HG03139 (cell line): Measurements from ENCODE around the gene GLCCI1.
"Not testable (repeated sequence)": the region's sequence is repeated elsewhere in the genome, so short reads cannot be mapped to it uniquely, and the experiment has no call there.

ENCODE experiments used
- ATAC-seq: cut with Tn5 transposase; IDR thresholded peaks from one replicate; pipeline ENCODE4 v1.9.1; 2021; ENCODE audit not compliant: unreplicated experiment

Gene GLCCI1

DNA sequence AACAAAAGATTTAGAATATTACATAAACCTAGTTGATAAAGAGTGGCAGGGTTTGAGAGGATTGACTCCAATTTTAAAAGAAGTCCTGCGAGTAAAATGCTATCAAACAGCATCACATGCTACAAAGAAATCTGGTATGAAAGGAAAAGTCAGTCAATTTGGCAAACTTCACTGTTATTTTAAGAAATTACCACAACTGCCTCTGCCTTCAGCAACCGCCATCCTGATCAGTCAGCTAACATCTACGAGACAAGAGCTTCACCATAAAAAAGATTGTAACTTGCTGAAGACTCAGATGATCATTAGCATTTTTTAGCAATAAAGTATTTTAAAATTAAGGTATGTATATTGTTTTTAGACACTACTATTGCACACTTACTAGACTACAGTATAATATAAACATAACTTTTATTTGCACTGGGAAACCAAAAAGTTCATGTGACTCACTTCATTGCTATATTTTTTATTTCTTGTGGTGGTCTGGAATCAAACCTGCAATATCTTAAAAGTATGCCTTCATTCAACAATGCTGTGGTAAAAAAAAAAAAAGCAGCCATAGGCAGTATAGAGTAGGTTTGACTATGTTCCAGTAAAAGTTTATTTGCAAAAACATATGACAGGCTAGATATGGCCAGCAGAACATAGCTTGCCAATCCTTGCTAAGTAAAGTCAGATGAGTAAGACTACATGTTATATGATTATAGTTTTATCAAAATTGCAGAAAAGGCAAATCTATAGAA, 74.4 kb downstream of the GLCCI1 start:
- ATAC-seq: no peak

DNA sequence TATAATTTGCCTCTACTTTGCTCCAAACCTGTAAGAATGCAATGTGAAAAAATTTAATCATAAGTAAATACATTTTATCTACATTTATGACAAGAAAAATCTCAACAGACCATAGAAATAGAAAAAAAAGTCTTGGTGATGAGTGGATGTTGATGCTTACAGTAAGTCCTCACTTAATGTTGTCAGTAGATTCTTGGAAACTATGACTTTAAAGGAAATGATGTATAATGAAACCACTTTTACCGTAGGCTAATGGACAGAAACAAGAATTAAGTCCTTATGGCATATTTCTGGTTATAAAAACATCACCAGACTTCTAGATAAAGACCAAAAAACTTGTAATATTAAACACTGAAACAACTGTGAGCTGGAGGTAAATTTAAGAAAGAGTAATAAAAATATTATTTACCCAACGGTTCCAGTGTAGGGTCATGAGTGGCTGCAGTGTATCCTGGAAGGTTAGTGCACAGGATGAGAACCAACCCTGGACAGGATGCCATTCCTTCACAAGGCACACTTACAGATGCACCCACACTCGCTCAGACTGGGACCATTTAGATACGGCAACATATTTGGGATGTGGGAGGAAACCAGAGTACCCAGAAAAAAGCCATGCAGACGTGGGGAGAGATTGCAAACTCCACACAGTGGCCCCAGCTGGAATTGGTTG, 76.3 kb downstream of the GLCCI1 start:
- ATAC-seq: no peak

DNA sequence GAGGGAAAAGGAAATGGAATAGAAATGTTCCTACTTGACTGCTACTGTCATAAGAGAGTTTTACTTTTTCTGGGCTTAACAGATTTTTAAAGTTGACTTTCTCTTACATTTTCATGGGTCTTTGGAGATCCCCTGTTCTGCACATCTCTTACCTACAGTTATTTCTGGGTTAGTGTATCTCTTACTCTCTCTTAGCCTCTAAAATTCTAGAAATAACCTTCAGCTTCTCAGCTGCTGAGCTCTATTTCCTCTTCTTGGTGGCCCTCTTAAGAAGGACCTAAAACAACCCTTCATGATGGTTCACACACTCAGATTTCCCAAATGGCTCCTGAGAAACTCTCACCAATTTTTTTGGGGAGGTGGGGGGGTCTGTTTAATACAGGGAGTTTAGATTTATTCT, 79.5 kb downstream of the GLCCI1 start:
- ATAC-seq: not testable (repeated sequence)

DNA sequence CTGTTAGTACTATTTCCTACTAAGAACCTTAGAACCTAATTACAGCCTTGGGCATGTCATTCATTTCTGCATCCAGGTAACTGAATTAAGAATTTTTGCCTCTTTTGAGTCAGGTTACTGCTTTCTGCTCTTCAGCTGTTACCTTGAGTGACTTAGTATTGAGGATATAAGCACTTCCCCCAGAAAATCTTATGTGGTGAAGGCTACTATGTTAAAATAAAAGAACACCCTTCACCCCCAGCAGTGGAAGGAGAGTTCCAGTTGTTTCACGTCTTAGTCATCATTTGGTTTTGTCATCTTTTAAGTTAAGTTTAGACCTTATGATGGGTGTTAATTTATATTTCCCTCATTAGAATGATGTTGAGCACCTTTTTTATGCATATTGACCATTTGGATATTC, 82.8 kb downstream of the GLCCI1 start:
- no peak for ATAC-seq

DNA sequence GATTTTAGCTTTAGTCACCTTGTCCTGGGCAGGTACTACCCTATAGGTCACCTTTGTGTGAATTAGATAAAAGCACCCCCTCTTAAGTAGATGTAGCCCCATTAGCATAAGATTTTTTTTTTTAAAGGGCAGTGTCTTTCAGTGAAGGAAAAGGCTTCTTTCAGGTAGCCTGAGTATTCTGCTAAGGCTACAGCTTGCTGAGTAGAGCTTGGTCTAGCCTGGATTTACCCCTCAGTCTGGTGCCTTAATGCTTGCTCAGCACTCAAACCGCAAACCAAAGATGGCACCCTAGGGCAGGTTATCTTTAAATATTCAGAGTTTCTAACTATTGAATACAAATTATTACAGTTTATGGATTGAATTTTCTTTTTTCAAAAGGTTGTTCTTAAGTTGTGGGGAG, 83.4 kb downstream of the GLCCI1 start:
- no peak for ATAC-seq

DNA sequence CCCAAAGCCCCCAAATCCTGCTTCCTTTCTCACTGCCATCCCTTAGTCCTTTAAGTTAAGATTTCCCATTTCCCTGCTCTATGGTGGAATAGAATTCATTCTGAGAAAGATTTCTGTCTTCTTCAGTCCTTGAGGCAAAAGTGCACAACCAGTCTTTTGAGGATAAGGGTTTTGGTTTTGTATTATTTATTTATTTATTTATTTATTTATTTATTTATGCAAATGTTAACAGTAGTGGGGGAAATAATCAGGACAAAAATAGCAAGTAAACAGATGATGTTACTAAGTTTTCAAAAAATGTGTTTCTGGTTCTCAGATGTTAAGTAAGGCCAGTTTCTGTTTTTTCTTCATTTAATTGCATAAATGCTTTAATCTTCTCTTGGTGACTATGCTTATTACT, 84.2 kb downstream of the GLCCI1 start:
- no peak for ATAC-seq

DNA sequence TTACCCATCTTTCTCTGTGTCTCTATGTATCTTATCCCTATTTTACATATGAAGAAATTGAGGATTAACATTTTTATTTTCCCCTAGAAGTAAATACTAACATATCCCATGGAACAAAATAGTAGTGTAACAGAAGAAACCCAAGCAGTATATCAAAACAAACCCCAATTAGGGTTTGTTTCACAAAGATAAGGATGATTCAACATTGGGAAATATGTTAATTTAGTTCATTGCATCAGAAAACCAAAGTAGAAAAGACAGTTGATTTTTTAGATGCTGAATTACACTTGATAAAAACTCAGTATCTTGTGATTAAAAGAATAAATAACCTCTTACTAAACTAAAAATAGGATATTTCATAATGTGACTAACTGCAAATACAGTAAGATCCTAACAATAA, 87.8 kb downstream of the GLCCI1 start:
- no peak for ATAC-seq

DNA sequence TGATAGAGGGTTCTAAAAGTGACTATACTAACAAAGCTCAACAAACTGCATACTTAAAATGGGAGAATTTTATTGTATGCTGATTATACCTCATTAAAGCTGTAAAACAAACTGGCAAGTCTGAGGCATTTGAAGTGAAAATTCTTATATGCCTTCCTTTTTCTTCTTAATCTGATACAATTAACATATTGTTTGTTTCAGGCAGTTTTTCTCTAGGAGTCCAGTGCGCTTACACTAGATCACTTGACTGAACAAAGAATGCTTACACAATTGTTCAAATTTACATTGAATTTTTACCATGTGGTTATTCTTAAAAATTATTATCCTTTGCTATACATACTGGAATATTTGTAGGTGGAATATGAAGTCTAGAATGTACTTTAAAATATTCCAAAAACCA, 89.0 kb downstream of the GLCCI1 start:
- no peak for ATAC-seq

DNA sequence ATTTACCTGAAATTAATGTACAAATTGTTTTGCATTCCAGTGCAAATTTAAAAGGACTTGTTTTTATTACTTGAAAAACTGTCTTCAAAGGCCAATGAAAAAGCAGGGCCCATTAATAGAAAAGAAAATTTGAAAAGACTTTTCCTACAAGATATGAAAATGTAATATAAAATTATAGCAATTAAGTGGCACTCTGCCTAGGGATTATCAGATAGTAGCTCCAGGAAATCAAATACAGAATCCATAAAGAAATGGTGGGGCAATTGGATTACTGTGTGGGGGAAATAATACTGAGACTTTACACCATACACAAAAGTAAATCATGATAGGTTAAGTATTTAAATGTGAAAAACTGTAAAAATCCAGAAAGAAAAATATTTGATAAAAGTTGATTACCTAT, 89.7 kb downstream of the GLCCI1 start:
- no peak for ATAC-seq

DNA sequence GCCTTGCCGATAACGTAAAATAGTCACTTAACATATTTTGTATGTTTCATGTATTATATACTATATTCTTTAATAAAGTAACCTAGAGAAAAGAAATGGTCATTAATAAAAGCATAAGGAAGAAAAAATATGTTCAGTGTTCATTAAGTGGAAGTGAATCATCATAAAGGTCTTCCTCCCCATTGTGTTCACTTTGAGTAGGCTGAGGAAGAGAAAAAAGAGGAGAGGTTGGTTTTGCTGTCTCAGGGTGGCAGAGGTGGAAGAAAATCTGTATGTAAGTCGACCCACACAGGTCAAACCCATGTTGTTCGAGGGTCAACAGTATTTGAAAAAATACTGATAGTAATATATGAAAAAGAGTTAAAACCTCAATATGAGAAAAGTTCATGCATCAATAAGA, 90.3 kb downstream of the GLCCI1 start:
- no peak for ATAC-seq

DNA sequence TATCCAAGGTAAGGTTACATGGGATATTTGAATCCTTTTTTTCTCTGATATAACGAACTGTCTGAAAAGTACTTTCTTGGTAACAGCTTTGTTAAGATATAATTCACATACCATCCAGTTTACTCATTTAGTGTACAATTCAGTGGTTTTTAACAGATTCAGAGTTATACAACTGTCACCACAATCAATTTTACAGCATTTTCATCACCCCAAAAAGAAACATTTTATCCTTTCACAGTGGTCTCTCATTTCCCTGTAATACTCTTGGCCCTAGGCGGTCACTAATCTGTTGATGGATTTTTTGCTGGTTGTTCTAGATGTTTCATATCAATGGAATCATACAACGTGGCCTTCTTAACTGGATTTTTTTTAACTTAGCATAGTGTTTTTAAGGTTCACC, 91.6 kb downstream of the GLCCI1 start:
- ATAC-seq: no peak

DNA sequence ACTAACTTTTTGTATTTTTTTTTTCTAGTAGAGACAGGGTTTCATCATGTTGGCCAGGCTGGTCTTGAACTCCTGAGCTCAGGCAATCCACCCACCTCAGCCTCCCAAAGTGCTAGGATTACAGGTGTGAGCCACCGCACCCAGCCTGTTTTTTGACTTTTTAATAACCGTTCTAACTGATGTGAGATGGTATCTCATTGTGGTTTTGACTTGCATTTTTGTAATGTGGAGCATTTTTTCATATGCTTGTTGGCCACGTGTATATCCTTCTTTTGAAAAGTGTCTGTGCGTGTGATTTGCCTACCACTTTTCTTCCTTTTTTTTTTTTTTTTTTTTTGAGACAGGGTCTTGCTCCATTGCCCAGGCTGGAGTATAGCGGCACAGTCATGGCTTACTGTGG, 94.7 kb downstream of the GLCCI1 start:
- ATAC-seq: not testable (repeated sequence)

DNA sequence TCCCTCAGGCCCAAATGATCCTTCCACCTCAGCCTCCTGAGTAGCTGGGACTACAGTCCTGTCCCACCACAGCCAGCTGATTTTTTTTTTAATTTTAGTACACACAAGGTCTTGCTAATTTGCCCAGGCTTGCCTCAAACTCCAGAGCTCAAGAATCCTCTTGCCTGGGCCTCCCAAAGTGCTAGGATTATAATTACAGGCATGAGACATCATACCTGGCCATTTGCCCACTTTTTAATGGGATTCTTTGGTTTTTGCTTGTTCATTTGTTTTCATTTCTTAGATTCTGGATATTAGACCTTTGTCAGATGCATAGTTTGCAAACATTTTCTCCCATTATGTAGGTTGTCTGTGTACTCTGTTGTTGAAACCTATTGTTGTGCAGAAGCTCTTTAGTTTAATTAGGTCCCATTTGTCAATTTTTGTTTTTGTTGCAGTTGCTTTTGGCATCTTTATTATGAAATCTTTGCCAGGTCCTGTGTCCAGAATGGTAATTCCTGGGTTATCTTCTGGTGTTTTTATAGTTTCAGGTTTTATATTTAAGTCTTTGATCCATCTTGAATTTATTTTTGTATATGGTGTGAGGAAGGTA, 95.2 kb downstream of the GLCCI1 start:
- ATAC-seq: no peak

DNA sequence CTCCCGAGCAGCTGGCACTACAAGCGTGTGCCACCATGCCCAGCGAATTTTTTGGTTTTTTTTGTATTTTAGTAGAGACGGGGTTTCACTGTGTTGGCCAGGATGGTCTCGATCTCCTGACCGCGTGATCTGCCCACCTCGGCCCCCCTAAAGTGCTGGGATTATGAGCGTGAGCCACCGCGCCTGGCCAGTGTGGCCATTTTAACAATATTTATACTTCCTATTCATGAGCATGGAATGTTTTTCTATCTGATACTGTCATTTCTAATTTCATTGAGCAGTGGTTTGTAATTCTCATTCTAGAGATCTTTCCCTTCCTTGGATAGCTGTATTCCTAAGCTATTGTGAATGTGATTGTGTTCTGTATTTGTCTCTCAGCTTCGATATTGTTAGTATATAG, 96.2 kb downstream of the GLCCI1 start:
- ATAC-seq: no peak

DNA sequence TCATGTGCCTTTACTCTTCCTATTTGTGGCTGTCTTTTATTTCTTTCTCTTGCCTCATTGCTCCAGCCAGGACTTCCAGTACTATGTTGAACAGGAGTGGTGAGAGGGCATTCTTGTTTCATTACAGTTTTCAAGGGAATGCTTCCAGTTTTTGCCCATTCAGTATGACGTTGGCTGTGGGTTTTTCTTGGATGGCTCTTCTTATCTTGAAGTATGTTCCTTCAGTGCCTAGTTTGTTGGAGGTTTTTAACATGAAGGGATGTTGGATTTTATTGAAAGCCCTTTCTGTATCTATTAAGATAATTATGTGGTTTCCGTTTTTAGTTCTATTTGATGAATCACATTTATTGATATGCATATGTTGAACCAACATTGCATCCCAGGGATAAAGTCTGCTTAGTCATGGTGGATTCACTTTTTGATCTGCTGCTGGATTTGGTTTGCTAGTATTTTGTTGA, 96.8 kb downstream of the GLCCI1 start:
- ATAC-seq: no peak

DNA sequence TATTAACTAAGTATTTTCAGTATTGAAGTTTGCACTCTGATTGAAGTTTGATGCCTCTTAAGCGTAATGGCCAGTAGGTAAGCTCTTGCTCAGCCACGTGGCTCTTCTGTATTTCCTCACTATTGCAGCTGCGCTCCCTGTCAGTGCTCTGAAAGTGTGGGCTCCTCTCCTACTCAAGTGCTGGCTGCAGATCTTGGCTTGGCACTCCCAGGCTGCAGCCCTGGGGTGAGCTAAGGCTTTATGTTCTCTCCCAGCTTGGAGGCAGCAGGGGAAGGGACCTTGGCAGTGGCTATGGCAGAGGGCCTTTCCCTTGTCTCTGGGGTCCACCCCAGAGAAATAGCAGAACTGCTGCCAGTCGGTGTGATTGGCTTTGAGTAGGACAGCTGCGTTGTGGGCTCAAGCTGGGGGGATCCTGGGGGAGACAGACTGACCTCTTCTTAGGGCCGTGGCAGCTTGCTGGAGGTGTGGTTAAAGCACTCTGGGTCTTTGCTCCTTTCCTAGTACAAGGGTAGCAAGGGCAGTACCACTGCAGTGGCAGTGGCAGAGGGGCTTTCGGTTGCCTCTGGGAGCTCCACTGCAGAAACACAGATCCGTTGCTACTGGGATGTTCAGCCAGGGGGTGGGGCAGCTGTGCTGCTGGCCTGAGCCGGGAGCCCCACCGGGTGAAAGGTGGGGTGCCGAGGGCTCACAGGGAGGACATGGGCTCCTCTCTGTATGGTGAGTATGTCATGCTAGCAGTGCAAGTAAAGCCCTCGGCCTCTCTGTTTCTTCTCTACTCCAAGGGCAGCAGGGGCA, 100.5 kb downstream of the GLCCI1 start:
- ATAC-seq: no peak

DNA sequence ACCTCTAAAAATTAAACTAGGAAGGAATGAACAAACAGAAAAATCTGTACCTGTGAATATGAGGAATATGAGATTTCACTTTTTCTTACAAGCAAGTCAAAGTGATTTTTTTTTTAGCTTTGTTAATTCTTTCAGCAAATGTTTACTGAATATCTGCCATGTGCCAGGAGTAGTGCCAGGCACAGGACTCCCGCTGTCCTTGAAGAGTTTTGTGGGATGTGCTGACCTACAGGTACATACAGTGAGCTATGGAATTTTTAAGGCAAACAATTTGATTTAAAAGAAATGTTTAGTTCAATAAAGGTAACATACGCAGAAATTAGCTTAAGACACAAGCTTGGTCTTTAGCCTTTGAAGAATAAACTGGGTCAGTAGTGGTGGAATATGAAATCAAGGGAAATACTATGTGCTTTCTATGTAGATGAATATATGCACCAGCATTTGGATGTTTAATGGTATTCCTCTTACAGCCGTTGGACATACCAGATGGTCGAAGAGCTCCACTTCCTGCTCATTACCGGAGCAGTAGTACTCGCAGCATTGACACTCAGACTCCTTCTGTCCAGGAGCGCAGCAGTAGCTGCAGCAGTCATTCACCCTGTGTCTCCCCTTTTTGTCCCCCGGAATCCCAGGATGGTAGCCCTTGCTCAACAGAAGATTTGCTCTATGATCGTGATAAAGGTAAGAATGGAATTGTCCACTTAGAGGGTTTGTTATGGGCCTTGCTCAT, 102.0 kb downstream of the GLCCI1 start:
- no peak for ATAC-seq

DNA sequence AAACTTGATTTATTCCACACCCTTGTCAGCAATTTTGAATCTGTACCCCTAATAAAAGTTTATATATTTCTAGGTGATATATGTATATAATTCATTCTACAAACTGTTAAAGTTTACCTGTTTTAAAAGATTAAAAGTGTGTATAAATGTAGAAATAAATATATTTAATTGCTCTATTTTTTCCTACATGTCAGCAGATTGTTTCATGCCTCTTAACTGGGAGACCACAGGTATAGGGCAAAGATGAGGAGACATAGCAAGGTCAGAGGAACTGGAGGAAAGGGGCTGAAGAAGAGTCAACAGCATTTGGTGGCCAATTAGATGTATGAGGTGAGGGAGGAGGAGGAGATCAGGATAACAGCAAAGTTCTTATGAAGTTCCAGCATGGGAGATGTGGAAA, 109.8 kb downstream of the GLCCI1 start:
- no peak for ATAC-seq

DNA sequence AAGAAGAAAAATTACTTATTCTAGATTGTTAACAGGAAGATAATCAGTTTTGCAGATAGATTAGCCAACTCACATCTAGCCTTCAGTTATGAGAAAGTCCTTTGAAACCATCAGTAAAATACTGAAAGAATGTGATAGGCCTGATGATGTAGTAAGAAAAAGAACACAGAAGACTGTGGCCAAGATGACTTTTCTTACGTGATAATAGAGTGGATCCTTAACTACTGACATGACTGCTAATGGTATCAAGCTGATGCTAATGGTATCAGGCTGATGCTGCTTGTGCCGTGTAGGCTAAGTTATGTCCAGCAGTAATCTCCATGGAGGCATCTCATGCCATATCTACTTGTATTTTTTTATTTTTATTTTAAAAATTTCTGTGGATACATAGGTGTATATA, 114.2 kb downstream of the GLCCI1 start:
- ATAC-seq: no peak

DNA sequence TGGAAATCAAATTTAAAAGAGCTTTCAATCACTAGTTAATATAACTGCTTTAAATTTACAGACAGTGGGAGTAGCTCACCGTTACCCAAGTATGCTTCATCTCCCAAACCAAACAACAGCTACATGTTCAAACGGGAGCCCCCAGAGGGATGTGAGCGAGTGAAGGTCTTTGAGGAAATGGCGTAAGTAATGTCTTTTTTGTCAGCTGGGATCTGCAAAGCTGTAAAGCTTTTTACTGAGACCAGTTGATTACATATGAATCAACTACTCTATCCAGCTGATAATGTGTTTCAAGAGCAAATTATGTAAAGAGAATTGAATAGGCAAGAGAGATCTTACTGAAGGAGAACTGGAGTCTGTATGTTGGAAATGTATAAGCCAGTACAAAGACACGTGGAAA, 116.2 kb downstream of the GLCCI1 start:
- ATAC-seq: no peak

DNA sequence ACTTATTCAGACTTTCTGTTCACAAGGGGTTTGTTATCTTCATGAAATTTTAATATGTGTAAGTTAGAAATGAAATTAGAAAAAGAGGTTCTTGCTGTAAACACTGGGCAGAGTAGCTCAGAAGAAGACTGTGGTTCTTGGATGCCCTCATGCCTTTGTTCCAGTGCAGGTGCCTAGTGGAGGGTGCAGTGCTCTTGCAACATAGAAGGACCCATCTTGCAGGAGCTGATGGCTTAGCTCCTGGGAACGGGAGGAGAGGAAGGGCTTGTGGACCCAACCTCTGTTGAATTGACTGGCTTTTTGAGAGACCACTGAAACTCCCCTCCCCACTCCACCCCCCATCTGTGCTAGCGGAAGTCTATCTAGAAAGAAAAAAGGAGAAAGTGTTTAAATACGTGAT, 116.8 kb downstream of the GLCCI1 start:
- no peak for ATAC-seq
